Activated naive CD4-positive, alpha-beta T cell treated with anti-CD3 and anti-CD28 coated beads, Interleukin-2, amount 10 ng/mL, durations not matched to agents 7 days and 5 days (primary cell): ENCODE results near the gene SRGAP1.
"Not testable (repeated sequence)": the region's sequence is repeated elsewhere in the genome, so short reads cannot be mapped to it uniquely, and the experiment has no call there.

ENCODE experiments used
- CTCF ChIA-PET: fragments of 350-600 bp; sonication (Branson Sonifier 250); formaldehyde crosslinking; loops from one replicate; lab custom pipeline; 2021; ENCODE audit warnings: antibody characterized with exemption; lab: Charles Lee
- DNase-seq: peaks from one replicate; pipeline ENCODE4 v3.0.0-alpha.2; 2020
- H3K27ac Mint-ChIP-seq: one replicate; pipeline ENCODE4 v1.8.0; 2021; ENCODE audit warnings: mild to moderate bottlenecking, moderate library complexity, mixed read lengths
- H3K27me3 Mint-ChIP-seq: one replicate; pipeline ENCODE4 v1.8.0; 2021; ENCODE audit warnings: mild to moderate bottlenecking, mixed read lengths
- H3K36me3 Mint-ChIP-seq: one replicate; pipeline ENCODE4 v1.8.0; 2021; ENCODE audit warnings: mixed read lengths
- H3K4me1 Mint-ChIP-seq: one replicate; pipeline ENCODE4 v1.8.0; 2021; ENCODE audit warnings: mixed read lengths
- H3K4me3 Mint-ChIP-seq: one replicate; pipeline ENCODE4 v1.8.0; 2021; ENCODE audit warnings: mild to moderate bottlenecking, moderate library complexity, mixed read lengths
- H3K9me3 Mint-ChIP-seq: one replicate; pipeline ENCODE4 v1.8.0; 2021; ENCODE audit warnings: mixed read lengths

SRGAP1 gene

GRCh38 chr12:64059685-64060084 lies 215.2 kb downstream of the SRGAP1 start:
- Mint-ChIP-seq H3K36me3 (no peaks in the 10 kb centered on the region), H3K9me3 (no peaks in the 10 kb centered on the region), H3K27ac (no peak overlapping the region), H3K4me1 (no peaks in the 10 kb centered on the region), H3K4me3 (no peak overlapping the region), H3K27me3 (peaks cover 4% of the 10 kb centered on the region)
- no peak for DNase-seq
- CTCF ChIA-PET = no interaction called here

- CTCF ChIA-PET = no interaction called here
- peaks cover 4% of the 10 kb centered on the region for H3K27me3 Mint-ChIP-seq
- H3K36me3 Mint-ChIP-seq = no peaks in the 10 kb centered on the region
- no peak overlapping the region for H3K27ac Mint-ChIP-seq
- H3K9me3 Mint-ChIP-seq = no peaks in the 10 kb centered on the region
- no peak for DNase-seq
- no peaks in the 10 kb centered on the region for H3K4me1 Mint-ChIP-seq
- no peak overlapping the region for H3K4me3 Mint-ChIP-seq
Observed at GRCh38 chr12:64061868-64062375, 217.4 kb downstream of the SRGAP1 start.

DNA sequence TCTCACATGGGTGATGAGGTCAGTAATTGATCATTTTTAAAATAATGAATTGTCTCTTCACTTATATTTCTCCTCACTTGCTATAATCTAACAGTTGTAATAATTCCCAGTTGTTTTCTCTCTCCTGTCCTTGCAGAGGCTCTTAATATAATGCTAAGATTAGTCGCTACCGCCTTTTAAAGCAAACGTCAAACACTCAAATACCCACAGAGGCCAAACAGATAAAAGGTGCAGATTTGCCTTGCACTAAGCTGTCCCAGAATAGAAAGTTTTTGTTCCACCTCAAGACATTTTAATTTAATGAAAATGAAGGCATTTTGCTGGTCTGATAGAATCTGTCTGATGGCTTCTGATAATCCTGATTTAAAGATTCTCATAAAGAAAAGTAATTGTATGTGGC lies 218.6 kb downstream of the SRGAP1 start:
- CTCF ChIA-PET = interaction anchor here (0.6 kb wide), 2 partner anchors 193 to 1299 kb away, joined by 3 read pairs; no protein-coding TSS in a partner anchor
- H3K4me3 Mint-ChIP-seq = no peak overlapping the region
- no peaks in the 10 kb centered on the region for H3K9me3 Mint-ChIP-seq
- DNase-seq = no peak
- H3K27me3 Mint-ChIP-seq = peaks cover 4% of the 10 kb centered on the region
- no peaks in the 10 kb centered on the region for H3K4me1 Mint-ChIP-seq
- H3K36me3 Mint-ChIP-seq = no peaks in the 10 kb centered on the region
- H3K27ac Mint-ChIP-seq = no peak overlapping the region

DNA sequence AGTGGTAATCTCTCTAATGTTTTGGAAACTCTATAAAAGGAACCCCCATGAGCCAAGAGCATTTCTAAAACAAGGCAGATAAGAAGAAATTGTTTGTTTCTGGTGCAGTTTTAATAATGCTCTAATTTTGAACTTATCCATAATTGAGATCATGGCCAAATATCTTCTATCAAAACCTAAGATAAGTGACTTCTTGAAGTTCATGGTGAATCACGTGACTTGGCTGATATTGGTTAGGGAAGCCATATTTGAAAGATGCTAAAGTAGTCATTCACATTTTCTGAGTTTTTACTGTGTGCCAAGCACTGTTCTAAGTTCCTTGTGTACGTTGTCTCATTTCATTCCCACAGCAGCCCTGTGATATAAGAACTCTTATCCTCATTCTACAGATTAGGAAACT lies 219.7 kb downstream of the SRGAP1 start:
- CTCF ChIA-PET = no interaction called here
- no peak overlapping the region for H3K4me3 Mint-ChIP-seq
- no peaks in the 10 kb centered on the region for H3K36me3 Mint-ChIP-seq
- DNase-seq = no peak
- H3K27ac Mint-ChIP-seq = no peak overlapping the region
- H3K4me1 Mint-ChIP-seq = no peaks in the 10 kb centered on the region
- H3K27me3 Mint-ChIP-seq = peaks cover 4% of the 10 kb centered on the region
- no peaks in the 10 kb centered on the region for H3K9me3 Mint-ChIP-seq

- CTCF ChIA-PET = no interaction called here
- DNase-seq = no peak
Observed at GRCh38 chr12:64064706-64065105, 220.2 kb downstream of the SRGAP1 start.

GRCh38 chr12:64065881-64066451 lies 221.5 kb downstream of the SRGAP1 start:
- no peak overlapping the region for H3K4me3 Mint-ChIP-seq
- no peak overlapping the region for H3K27ac Mint-ChIP-seq
- DNase-seq = no peak
- H3K4me1 Mint-ChIP-seq = no peaks in the 10 kb centered on the region
- no peaks in the 10 kb centered on the region for H3K27me3 Mint-ChIP-seq
- no peaks in the 10 kb centered on the region for H3K9me3 Mint-ChIP-seq
- H3K36me3 Mint-ChIP-seq = no peaks in the 10 kb centered on the region
- CTCF ChIA-PET = no interaction called here

More at GRCh38 chr12:64064706-64065105, 220.2 kb downstream of the SRGAP1 start:
- Mint-ChIP-seq H3K4me3 (no peak overlapping the region), H3K9me3 (no peaks in the 10 kb centered on the region), H3K4me1 (no peaks in the 10 kb centered on the region), H3K27me3 (peaks cover 4% of the 10 kb centered on the region), H3K36me3 (no peaks in the 10 kb centered on the region), H3K27ac (no peak overlapping the region)

- Mint-ChIP-seq H3K27ac (no peak overlapping the region), H3K9me3 (no peaks in the 10 kb centered on the region), H3K4me1 (no peaks in the 10 kb centered on the region), H3K36me3 (no peaks in the 10 kb centered on the region), H3K4me3 (no peak overlapping the region), H3K27me3 (no peaks in the 10 kb centered on the region)
- CTCF ChIA-PET = no interaction called here
- no peak for DNase-seq
Observed at GRCh38 chr12:64066776-64067175, 222.3 kb downstream of the SRGAP1 start.

- Mint-ChIP-seq H3K4me1 (no peaks in the 10 kb centered on the region), H3K27me3 (no peaks in the 10 kb centered on the region), H3K27ac (no peak overlapping the region), H3K36me3 (no peaks in the 10 kb centered on the region), H3K9me3 (no peaks in the 10 kb centered on the region), H3K4me3 (no peak overlapping the region)
- DNase-seq = no peak
- CTCF ChIA-PET = no interaction called here
Observed at GRCh38 chr12:64070454-64070853, 226.0 kb downstream of the SRGAP1 start.

DNA sequence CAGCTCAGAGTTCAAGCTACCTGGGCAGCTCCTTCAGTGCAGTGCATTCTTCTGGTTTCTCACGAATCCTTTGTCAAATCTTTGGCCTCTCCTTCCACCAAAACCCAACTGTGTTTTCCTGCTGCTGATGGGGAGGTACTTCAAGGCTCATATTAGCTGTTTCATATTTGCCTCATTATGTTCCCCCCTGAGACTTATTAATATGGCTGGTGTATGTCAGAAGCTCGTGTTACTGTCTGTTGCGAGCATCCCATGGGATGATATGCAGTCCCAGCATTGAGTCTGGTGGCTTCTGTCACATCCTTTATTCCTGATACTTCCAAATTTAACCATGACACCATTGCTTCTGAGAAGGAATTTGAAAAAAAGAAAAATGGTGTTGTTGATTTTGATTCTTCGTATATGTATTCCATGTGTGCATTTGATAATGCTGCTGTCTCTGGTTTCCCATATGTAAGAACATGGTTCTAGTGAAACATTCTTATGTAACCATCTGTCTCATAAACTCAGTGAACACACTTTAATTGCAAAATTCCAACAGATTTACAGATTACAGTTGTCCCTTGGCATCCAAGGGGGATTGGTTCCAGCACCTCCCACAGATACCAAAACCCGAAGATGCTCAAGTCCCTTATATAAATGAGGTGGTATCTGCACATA lies 228.5 kb downstream of the SRGAP1 start:
- no peak overlapping the region for H3K4me3 Mint-ChIP-seq
- CTCF ChIA-PET = interaction anchor here (0.7 kb wide), 1 partner anchor 100 kb away, joined by 3 read pairs; no protein-coding TSS in a partner anchor
- H3K4me1 Mint-ChIP-seq = no peaks in the 10 kb centered on the region
- no peak for DNase-seq
- no peaks in the 10 kb centered on the region for H3K9me3 Mint-ChIP-seq
- H3K36me3 Mint-ChIP-seq = no peaks in the 10 kb centered on the region
- H3K27ac Mint-ChIP-seq = no peak overlapping the region
- no peaks in the 10 kb centered on the region for H3K27me3 Mint-ChIP-seq

DNA sequence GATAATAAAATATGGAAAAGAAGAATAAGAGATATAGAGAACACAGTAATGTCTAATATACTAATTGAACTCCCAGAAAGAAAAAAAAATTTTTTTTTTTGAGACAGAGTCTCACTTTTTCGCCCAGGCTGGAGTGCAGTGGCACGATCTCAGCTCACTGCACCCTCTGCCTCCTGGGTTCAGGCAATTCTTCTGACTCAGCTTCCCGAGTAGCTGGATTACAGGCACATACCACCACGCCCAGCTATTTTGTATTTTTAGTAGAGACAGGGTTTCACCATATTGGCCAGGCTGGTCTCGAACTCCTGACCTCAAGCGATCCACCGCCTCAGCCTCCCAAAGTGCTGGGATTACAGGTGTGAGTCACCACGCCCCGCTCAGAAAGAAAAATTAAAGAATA lies 232.1 kb downstream of the SRGAP1 start:
- H3K27ac Mint-ChIP-seq, CTCF ChIA-PET, H3K36me3 Mint-ChIP-seq, H3K9me3 Mint-ChIP-seq, H3K4me3 Mint-ChIP-seq, DNase-seq, H3K4me1 Mint-ChIP-seq, H3K27me3 Mint-ChIP-seq: not testable (repeated sequence)

DNA sequence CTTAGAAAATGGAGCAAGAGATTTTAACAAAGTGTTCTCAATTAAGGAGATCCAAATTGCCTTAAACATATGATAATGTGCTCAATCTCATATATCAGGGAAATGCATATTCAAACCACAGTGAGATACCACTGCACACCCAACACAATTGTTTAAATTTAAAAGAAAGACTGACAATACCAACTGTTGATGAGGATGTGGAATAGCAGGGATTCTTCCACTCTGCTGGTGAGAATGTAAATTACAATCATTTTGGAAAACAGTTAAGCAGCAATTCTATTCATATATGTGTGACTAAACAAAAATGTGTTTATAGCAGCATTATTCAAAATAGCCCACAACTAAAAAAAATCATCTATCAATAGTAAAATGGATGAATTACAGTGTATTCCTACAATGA lies 233.4 kb downstream of the SRGAP1 start:
- CTCF ChIA-PET = no interaction called here
- DNase-seq = no peak
- no peaks in the 10 kb centered on the region for H3K9me3 Mint-ChIP-seq
- H3K4me3 Mint-ChIP-seq = no peak overlapping the region
- H3K27me3 Mint-ChIP-seq = peaks cover 4% of the 10 kb centered on the region
- H3K27ac Mint-ChIP-seq = no peak overlapping the region
- H3K36me3 Mint-ChIP-seq = no peaks in the 10 kb centered on the region
- H3K4me1 Mint-ChIP-seq = no peaks in the 10 kb centered on the region

DNA sequence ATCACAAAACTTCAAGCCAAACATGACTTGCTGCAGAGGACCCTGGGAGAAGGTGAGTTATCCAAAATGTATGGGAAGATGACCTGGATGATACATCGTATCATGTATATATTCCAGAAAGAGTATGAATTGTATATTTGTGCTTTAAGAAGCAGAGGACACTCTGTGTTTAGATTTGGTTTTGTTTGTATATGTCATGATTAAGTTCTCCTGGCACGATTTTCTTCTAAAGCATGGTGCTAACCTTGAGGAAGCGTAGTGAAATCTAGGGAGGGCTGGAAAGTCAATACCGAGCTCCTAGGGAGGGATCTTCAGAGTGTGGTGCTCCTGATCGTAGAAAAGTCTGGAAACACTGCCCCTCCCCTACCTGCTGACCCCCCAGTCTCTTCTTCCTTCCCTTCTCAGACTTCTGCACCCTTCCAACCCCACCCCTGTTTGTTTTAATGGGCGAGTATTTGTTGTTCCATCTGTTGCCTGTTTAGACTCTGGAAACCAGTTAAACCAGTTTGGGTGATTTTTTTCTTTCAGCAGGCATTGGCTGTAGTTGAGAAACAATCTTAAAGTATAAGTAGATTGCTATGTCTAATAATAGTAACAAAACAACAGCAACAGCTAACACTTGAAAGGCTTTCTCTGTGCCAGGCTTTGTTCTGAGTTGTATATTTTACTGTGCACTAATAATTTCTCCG lies 236.0 kb downstream of the SRGAP1 start:
- DNase-seq = no peak
- peaks cover 4% of the 10 kb centered on the region for H3K27me3 Mint-ChIP-seq
- H3K9me3 Mint-ChIP-seq = no peaks in the 10 kb centered on the region
- no peak overlapping the region for H3K27ac Mint-ChIP-seq
- no peaks in the 10 kb centered on the region for H3K36me3 Mint-ChIP-seq
- H3K4me1 Mint-ChIP-seq = no peaks in the 10 kb centered on the region
- H3K4me3 Mint-ChIP-seq = no peak overlapping the region
- CTCF ChIA-PET = no interaction called here

- H3K27me3 Mint-ChIP-seq = peaks cover 4% of the 10 kb centered on the region
- DNase-seq = no peak
- H3K36me3 Mint-ChIP-seq = no peaks in the 10 kb centered on the region
- H3K9me3 Mint-ChIP-seq = no peaks in the 10 kb centered on the region
- H3K4me3 Mint-ChIP-seq = no peak overlapping the region
- H3K27ac Mint-ChIP-seq = no peak overlapping the region
- CTCF ChIA-PET = no interaction called here
- no peaks in the 10 kb centered on the region for H3K4me1 Mint-ChIP-seq
Observed at GRCh38 chr12:64081008-64081404, 236.5 kb downstream of the SRGAP1 start.

- Mint-ChIP-seq H3K4me1 (no peaks in the 10 kb centered on the region), H3K4me3 (no peak overlapping the region), H3K27me3 (peaks cover 4% of the 10 kb centered on the region), H3K27ac (no peak overlapping the region), H3K36me3 (no peaks in the 10 kb centered on the region), H3K9me3 (no peaks in the 10 kb centered on the region)
- CTCF ChIA-PET = no interaction called here
- DNase-seq = no peak
Observed at GRCh38 chr12:64082116-64082515, 237.6 kb downstream of the SRGAP1 start.

DNA sequence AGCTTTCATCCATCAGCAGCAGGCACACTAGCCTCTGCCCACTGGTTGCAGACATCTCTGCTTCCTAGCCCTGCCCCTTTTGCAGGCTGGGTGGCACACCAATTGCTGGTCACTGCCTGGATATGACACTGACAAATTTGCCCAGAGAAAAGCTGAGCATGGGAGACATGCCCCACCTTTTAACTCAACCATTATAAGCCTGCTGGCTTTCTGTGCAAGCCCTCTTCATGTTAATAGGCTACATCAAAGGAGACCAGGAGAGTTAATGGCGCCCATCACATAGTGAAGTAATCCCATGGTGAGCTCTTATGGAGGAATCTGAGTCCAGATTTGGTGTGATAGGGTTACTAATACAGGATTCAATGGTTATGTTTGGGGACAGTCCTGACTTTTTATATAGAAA lies 238.4 kb downstream of the SRGAP1 start:
- Mint-ChIP-seq H3K27ac (no peak overlapping the region), H3K4me3 (no peak overlapping the region)

More for the DNA sequence above, 238.4 kb downstream of the SRGAP1 start:
- no peak for DNase-seq
- Mint-ChIP-seq H3K9me3 (no peaks in the 10 kb centered on the region), H3K4me1 (no peaks in the 10 kb centered on the region), H3K36me3 (no peaks in the 10 kb centered on the region), H3K27me3 (peaks cover 4% of the 10 kb centered on the region)
- CTCF ChIA-PET = no interaction called here
